Activated B cell treated with CpG ODN at 0.5 μM for 24 hours (primary cell): ENCODE data around the gene PI4KA. TPM values are rescaled to one million over a fixed set of nuclear protein-coding genes. Genes with fewer than 3 reads are reported as not detected.
"Not testable (repeated sequence)": the region's sequence is repeated elsewhere in the genome, so short reads cannot be mapped to it uniquely, and the experiment has no call there.

Experiments used
- ATAC-seq: fragments of 200-7000 bp; cut with Tn5 transposase; one replicate; pipeline ENCODE4 v1.10.0; 2021; ENCODE audit warnings: low read depth, mild to moderate bottlenecking, moderate library complexity
- CTCF ChIA-PET: fragments of 350-600 bp; sonication (Branson Sonifier 250); formaldehyde crosslinking; loops from one replicate; lab custom pipeline; 2021; ENCODE audit warnings: antibody characterized with exemption; lab: Charles Lee
- POLR2A ChIA-PET: fragments of 350-600 bp; sonication (Branson Sonifier 250); formaldehyde crosslinking; loops from one replicate; lab custom pipeline; 2021; ENCODE audit warnings: antibody characterized with exemption; lab: Charles Lee
- DNase-seq: peaks from one replicate; pipeline ENCODE4 v3.0.0; 2022
- H3K27ac Mint-ChIP-seq: one replicate; pipeline ENCODE4 v1.8.0; 2020; ENCODE audit warnings: mixed read lengths
- H3K27me3 Mint-ChIP-seq: one replicate; pipeline ENCODE4 v1.8.0; 2021; ENCODE audit warnings: mixed read lengths
- H3K36me3 Mint-ChIP-seq: one replicate; pipeline ENCODE4 v1.8.0; 2021; ENCODE audit warnings: low read depth, mixed read lengths
- H3K4me1 Mint-ChIP-seq: one replicate; pipeline ENCODE4 v1.8.0; 2021; ENCODE audit warnings: mixed read lengths
- H3K4me3 Mint-ChIP-seq: one replicate; pipeline ENCODE4 v1.8.0; 2020; ENCODE audit warnings: mild to moderate bottlenecking, mixed read lengths
- H3K9me3 Mint-ChIP-seq: one replicate; pipeline ENCODE4 v1.8.0; 2020; ENCODE audit warnings: mixed read lengths
- intact Hi-C: fragments of 100-400 bp; cut with micrococcal nuclease; formaldehyde crosslinking; loops from one replicate; pipeline ENCODE4 v1.15.1; 2024
- total RNA-seq: library from RNA; stranded (reverse); gene quantifications from 2 replicates; pipeline ENCODE4 v1.2.3, GENCODE V29; 2022

PI4KA gene
- total RNA-seq, 1 donor from 2014 or later: 114 TPM

DNA sequence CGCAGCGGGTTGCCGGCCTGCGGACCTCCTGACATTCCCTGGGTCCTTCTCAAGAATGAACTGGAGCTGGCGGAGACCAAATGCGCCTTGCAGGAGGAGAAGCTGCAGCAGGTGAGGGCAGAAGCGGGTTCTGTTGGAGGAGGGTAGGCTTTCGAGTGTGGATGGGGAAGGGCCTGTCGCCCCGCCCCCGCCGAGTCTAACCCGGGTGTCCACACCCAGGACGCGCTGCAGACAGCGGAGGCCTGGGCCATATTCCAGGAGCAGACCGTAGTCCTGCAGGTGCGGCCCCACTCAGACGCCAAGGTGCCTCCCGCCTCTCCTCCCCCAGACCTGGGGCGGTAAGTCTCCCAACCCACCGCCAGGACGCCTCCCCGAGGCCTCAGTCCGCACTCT is 155.2 kb downstream of the PI4KA start:
- DNase-seq, H3K9me3 Mint-ChIP-seq: not testable (repeated sequence)
- peak overlapping the region; percentile 98 for H3K4me3 Mint-ChIP-seq

DNA sequence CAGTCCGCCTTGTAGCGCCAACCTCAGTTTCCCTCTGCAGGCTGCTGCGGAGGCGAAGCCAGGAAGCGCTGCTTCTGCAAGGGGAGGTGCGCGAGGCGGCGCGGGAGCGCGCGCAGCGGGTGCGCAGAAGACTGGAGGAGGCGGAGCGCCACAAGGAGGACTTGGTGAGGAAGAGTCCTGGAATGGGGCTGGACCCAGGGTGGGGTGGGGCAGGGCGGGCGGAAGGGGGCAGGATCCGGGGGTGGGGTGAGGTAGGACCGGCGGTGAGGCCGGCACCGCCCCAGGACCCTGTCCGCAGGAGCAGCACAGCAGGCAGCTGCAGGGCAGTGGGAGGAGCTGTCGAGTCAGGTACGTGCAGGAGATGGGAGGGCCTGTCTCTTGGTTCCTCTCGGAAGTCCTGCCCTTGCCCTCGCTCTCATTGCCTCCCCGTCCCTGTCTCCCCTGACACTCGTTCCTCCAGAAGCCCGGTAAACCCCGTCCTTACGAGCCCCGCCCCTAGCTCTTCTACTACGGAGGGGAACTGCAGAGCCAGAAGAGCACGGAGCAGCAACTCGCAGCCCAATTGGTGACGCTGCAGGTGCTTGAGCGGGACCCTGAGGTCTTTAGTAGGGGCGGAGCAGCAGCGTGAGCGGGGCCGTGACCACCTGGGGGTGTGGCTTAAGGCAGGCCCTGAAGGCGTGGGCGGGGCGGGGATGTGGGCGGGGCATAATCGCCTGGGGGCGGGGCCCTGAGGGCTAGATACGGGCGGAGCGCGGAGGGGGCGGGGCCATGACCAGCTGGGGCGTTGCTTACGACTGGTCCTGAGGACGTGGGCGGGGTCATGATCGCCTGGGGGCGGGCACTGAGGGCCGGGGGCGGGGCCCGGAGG is 155.8 kb downstream of the PI4KA start:
- Mint-ChIP-seq H3K27ac (peak overlapping the region; percentile 100), H3K4me1 (peaks cover 10% of the 10 kb centered on the region), H3K4me3 (peak overlapping the region; percentile 98)
- ATAC-seq: peak; percentile 82
- not testable (repeated sequence) for H3K27me3 Mint-ChIP-seq, H3K36me3 Mint-ChIP-seq, H3K9me3 Mint-ChIP-seq
- peak; percentile 93 for DNase-seq
- intact Hi-C loops: loop anchor here (2.0 to 5.0 kb wide), 4 partner anchors 156 to 845 kb away; partner anchors contain the start of genes PI4KA and SNAP29
- ChIA-PET POLR2A (interaction anchor here (0.6 to 1.3 kb wide), 4 partner anchors 40 to 683 kb away, joined by 3 to 7 read pairs (median 4); partner anchors contain the start of gene MED15), CTCF (interaction anchor here (0.6 kb wide), 1 partner anchor 247 kb away, joined by 3 read pairs; no protein-coding TSS in a partner anchor)

More for the DNA sequence above, 155.2 kb downstream of the PI4KA start:
- CTCF ChIA-PET, H3K27ac Mint-ChIP-seq, H3K36me3 Mint-ChIP-seq, H3K27me3 Mint-ChIP-seq: not testable (repeated sequence)
- POLR2A ChIA-PET: interaction anchor here (1.1 to 1.3 kb wide), 2 partner anchors 39 to 196 kb away, joined by 3 to 7 read pairs; partner anchors contain the start of gene MED15
- H3K4me1 Mint-ChIP-seq: peaks cover 10% of the 10 kb centered on the region
- intact Hi-C loops: loop anchor here (2.0 to 5.0 kb wide), 4 partner anchors 155 to 846 kb away; partner anchors contain the start of genes PI4KA and SNAP29
- ATAC-seq: peak; percentile 13

DNA sequence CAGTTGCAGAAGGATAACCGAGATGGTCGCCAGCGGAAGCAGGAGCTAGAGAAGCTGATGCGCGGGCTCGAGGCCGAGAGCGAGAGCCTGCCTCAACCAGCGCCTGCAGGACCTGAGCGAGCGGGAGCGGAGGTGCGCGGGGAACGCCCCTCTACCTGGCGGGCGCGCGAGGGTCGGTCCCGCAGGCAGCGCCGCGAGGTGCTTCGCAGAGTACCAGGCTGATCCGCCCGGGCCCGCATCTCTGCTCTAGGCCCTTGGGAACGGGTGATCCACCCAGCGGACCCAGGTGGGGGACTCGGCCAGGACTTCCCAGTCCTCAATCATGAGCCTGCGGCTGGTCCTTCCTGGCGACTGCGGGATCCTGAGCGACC is 156.5 kb downstream of the PI4KA start:
- CTCF ChIA-PET, H3K36me3 Mint-ChIP-seq, H3K9me3 Mint-ChIP-seq, H3K27me3 Mint-ChIP-seq, ATAC-seq: not testable (repeated sequence)
- peak; percentile 36 for DNase-seq
- intact Hi-C loops: loop anchor here (2.0 to 5.0 kb wide), 4 partner anchors 157 to 845 kb away; partner anchors contain the start of genes PI4KA and SNAP29
- Mint-ChIP-seq H3K27ac (peak overlapping the region; percentile 100), H3K4me1 (peaks cover 15% of the 10 kb centered on the region), H3K4me3 (peak overlapping the region; percentile 98)
- POLR2A ChIA-PET: interaction anchor here (1.0 to 1.3 kb wide), 2 partner anchors 47 to 194 kb away, joined by 4 to 7 read pairs; partner anchors contain the start of gene MED15

DNA sequence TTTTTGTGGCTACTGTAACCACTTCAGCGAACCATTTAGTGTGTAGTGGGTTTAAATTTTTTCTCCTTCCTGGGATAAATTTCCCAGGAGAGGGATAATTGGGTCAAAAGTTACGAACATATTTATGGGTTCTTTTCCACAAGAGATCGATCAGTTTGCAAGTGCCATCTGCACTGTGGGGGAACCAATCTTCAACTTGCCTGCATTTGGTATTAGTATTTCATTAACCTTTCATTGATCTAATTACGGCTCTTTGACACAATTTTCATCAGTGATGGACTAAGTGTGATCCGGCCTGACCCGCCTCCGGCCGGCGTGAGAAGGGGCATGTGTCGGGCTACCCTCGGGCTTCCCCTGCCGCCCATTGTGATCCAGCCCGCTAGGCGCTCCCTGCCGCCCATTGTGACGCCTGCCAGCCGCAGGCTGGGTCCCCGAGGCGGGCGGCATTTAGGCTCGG is 156.9 kb downstream of the PI4KA start:
- H3K27me3 Mint-ChIP-seq, H3K36me3 Mint-ChIP-seq, DNase-seq, ATAC-seq, H3K9me3 Mint-ChIP-seq, POLR2A ChIA-PET: not testable (repeated sequence)
- CTCF ChIA-PET: interaction anchor here (1.2 kb wide), 1 partner anchor 284 kb away, joined by 3 read pairs; no protein-coding TSS in a partner anchor
- peaks cover 16% of the 10 kb centered on the region for H3K4me1 Mint-ChIP-seq
- H3K27ac Mint-ChIP-seq: peak overlapping the region; percentile 68
- intact Hi-C loops: loop anchor here (2.0 to 5.0 kb wide), 4 partner anchors 157 to 844 kb away; partner anchors contain the start of genes PI4KA and SNAP29
- peak overlapping the region; percentile 98 for H3K4me3 Mint-ChIP-seq

DNA sequence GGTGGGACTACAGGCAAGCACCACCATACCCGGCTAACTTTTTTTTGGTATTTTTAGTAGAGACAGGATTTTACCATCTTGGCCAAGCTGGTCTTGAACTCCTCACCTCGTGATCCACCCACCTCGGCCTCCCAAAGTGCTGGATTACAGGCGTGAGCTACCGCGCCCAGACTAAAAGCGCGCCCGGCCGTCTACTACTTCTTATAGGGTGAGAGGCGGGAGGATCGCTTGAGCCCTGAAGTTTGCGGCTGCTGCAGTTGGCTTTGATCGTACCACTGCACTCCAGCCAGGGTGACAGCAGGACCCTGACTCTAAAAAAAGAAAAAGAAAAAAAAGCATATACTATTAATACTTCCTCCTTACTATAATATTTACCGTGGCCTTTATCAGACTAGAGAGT is 158.3 kb downstream of the PI4KA start:
- POLR2A ChIA-PET: interaction anchor here (0.7 kb wide), 1 partner anchor 95 kb away, joined by 3 read pairs; no protein-coding TSS in a partner anchor
- intact Hi-C loops: loop anchor here (5.0 kb wide), 2 partner anchors 312 to 843 kb away; no protein-coding TSS in a partner anchor
- not testable (repeated sequence) for H3K27me3 Mint-ChIP-seq, H3K4me3 Mint-ChIP-seq, H3K36me3 Mint-ChIP-seq, H3K9me3 Mint-ChIP-seq, H3K27ac Mint-ChIP-seq, ATAC-seq, DNase-seq
- peaks cover 16% of the 10 kb centered on the region for H3K4me1 Mint-ChIP-seq
- CTCF ChIA-PET: interaction anchor here (1.2 kb wide), 1 partner anchor 282 kb away, joined by 3 read pairs; no protein-coding TSS in a partner anchor

DNA sequence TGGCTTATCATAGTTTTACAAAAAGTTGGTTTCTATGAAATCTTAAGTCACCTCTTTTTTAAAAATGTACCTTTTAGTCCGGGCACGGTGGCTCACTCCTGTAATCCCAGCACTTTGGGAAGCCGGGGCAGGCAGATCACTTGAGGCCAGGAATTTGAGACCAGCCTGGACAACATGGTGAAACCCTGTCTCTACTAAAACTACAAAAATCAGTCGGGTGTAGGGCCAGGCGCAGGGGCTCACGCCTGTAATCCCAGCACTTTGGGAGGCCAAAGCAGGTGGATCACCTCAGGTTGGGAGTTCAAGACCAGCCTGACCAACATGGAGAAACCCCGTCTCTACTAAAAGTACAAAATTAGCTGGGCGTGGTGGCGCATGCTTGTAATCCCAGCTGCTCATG is 158.8 kb downstream of the PI4KA start:
- H3K27ac Mint-ChIP-seq, H3K27me3 Mint-ChIP-seq, DNase-seq, POLR2A ChIA-PET, H3K9me3 Mint-ChIP-seq, ATAC-seq, H3K4me3 Mint-ChIP-seq, H3K36me3 Mint-ChIP-seq, CTCF ChIA-PET: not testable (repeated sequence)
- peaks cover 16% of the 10 kb centered on the region for H3K4me1 Mint-ChIP-seq
- intact Hi-C loops: loop anchor here (5.0 kb wide), 2 partner anchors 312 to 843 kb away; no protein-coding TSS in a partner anchor

DNA sequence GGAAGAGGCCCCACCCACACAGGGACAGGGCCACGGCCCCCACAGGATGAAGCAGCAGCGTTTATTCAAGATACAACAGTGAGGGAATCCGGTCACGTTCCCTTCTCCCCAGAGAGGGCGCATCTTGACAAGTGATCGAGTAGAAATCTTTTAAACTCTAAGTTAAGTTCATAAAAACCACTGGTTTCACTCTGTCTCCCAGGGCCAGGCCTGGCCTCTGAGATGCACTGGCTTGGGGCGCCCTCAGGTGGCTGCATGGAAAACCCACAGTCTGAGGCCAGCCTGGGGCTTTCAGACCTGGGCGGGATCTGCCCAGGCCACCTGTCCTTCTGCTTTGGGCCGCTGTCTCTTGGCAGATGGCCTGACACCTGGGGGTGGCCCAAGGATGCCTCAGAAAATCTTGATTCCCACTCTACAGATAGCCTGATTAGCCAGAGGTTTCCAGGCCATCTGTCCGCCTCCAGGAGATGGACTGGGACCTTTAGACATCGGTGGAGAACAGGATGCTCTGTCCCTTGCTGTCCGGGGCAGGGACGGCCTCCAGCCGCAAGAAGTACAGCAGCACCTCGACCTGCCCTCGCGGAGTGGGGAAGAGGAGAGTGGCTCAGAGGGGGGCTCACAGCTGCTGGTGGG is 161.0 kb downstream of the PI4KA start:
- ATAC-seq: peak; percentile 38

DNA sequence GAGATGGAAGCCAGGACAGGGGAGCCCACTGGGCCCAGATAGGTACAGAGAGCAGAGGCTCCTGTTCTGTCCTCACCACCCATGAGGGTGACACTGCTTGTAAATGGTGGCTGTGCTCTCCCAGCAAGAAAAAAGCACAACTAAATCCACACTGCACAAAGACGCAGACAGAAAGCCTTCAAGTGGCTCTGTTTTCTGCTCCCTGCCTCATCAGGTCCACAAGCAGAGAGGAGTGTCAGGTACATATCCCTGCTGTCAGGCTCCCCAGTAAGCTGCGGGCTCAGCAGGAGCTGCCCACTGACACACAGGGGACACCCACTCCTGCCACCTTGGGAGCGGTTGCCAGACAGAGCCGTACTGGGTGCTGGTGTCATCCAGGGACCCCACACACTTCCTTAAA is 162.6 kb downstream of the PI4KA start:
- H3K36me3 Mint-ChIP-seq, ATAC-seq, H3K9me3 Mint-ChIP-seq, H3K4me3 Mint-ChIP-seq, H3K27ac Mint-ChIP-seq, H3K27me3 Mint-ChIP-seq, CTCF ChIA-PET, POLR2A ChIA-PET, intact Hi-C loops, DNase-seq, H3K4me1 Mint-ChIP-seq: not testable (repeated sequence)

More for the DNA sequence above, 161.0 kb downstream of the PI4KA start:
- peaks cover 11% of the 10 kb centered on the region for H3K4me1 Mint-ChIP-seq
- H3K4me3 Mint-ChIP-seq, H3K27ac Mint-ChIP-seq, CTCF ChIA-PET, H3K27me3 Mint-ChIP-seq, H3K36me3 Mint-ChIP-seq, H3K9me3 Mint-ChIP-seq, POLR2A ChIA-PET: not testable (repeated sequence)
- peak; percentile 69 for DNase-seq
- intact Hi-C loops: loop anchor here (1.0 kb wide), 2 partner anchors 202 to 279 kb away; partner anchors contain the start of gene KLHL22

DNA sequence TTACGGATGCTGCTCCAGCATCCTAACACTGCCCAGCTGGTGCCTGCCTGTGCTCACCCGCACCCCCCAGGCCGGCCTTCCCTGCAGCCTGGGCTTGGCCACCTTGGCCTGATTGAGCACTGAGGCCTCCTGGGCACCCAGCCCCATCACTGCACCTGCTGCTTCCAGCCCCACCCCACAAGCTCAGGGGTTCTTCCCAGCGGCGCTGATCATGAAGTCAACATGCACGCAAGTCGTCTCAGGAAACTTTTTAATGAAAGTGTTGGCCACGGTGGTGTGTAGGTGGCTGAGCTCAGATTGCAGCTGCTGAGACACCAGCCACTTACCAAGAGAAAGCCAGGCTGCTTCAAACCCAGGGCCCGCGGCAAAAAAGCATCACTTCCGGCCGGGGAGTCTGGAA is 163.4 kb downstream of the PI4KA start:
- intact Hi-C loops, H3K4me1 Mint-ChIP-seq, H3K27ac Mint-ChIP-seq, H3K36me3 Mint-ChIP-seq, H3K4me3 Mint-ChIP-seq, ATAC-seq, POLR2A ChIA-PET, CTCF ChIA-PET, DNase-seq, H3K9me3 Mint-ChIP-seq, H3K27me3 Mint-ChIP-seq: not testable (repeated sequence)

DNA sequence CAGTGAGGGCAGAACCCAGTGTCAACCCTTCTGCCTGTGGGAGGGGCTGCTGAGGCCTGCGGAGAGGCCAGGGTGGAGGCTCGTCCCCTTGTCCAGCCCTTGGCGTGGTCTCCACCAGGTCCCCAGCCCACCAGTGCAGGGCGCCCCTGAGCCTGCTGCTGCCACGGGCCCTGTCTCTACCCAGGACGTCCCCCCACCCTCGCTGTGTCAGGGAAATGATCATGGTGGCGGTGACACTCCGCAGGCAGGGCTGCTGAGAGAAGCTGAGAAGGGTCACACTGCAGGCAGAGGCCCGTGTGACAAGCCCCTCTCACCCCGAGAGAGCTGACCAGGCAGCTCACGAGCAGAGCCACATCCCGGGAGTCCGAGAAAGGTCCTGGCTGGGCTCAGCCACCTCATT is 164.4 kb downstream of the PI4KA start:
- H3K4me1 Mint-ChIP-seq, H3K27ac Mint-ChIP-seq, H3K4me3 Mint-ChIP-seq, H3K27me3 Mint-ChIP-seq, intact Hi-C loops, ATAC-seq, H3K36me3 Mint-ChIP-seq, DNase-seq, CTCF ChIA-PET, POLR2A ChIA-PET, H3K9me3 Mint-ChIP-seq: not testable (repeated sequence)

DNA sequence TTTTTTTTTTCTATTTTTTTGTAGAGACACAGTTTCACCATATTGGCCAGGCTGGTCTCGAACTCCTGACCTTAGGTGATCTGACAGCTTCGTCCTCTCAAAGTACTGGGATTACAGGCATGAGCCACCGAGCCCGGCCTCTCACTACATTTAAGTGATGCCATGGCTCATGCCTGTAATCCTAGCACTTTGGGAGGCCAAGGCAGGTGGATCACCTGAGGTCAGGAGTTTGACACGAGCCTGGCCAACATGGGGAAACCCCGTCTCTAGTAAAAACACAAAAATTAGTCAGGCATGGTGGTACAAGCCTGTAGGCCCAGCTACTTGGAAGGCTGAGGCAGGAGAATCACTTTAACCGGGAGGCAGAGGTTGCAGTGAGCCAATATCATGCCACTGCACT is 165.7 kb downstream of the PI4KA start:
- H3K36me3 Mint-ChIP-seq, H3K27ac Mint-ChIP-seq, POLR2A ChIA-PET, CTCF ChIA-PET, DNase-seq, intact Hi-C loops, ATAC-seq, H3K9me3 Mint-ChIP-seq, H3K4me3 Mint-ChIP-seq, H3K27me3 Mint-ChIP-seq, H3K4me1 Mint-ChIP-seq: not testable (repeated sequence)
